Effector memory CD8-positive, alpha-beta T cell (primary cell): Measurements from ENCODE around the gene OVOL2.
A peak's percentile ranks its signal among the peaks of the same experiment; 100 is the strongest.

Experiments
- ATAC-seq: fragments of 150-1000 bp; cut with Tn5 transposase; replicated peaks from 2 replicates; pipeline ENCODE4 v1.10.0; 2021; ENCODE audit warnings: mild to moderate bottlenecking, moderate library complexity
- DNase-seq, 3 experiments: peaks; one replicate each; pipeline ENCODE4 v3.0.0; 2021
- H3K27ac Mint-ChIP-seq, 2 donors: one replicate each; pipeline ENCODE4 v1.8.0; 2022; ENCODE audit warnings: mild to moderate bottlenecking in 2 of 2, mixed read lengths in 2 of 2, moderate library complexity in 2 of 2
- H3K27me3 Mint-ChIP-seq, 2 donors: one replicate each; pipeline ENCODE4 v1.8.0; 2022; ENCODE audit warnings: mixed read lengths in 2 of 2
- H3K36me3 Mint-ChIP-seq: one replicate; pipeline ENCODE4 v1.8.0; 2022; ENCODE audit warnings: mild to moderate bottlenecking, moderate library complexity, mixed read lengths; ENCODE audit not compliant: insufficient read depth
- H3K4me1 Mint-ChIP-seq, 2 donors: one replicate each; pipeline ENCODE4 v1.8.0; 2022; ENCODE audit warnings: low read depth in 2 of 2, mixed read lengths in 2 of 2
- H3K4me3 Mint-ChIP-seq, 2 donors: one replicate each; pipeline ENCODE4 v1.8.0; 2022; ENCODE audit warnings: mild to moderate bottlenecking in 2 of 2, mixed read lengths in 2 of 2, moderate library complexity in 2 of 2
- H3K9me3 Mint-ChIP-seq, 2 donors: one replicate each; pipeline ENCODE4 v1.8.0; 2022; ENCODE audit warnings: mixed read lengths in 2 of 2

Gene OVOL2

DNA sequence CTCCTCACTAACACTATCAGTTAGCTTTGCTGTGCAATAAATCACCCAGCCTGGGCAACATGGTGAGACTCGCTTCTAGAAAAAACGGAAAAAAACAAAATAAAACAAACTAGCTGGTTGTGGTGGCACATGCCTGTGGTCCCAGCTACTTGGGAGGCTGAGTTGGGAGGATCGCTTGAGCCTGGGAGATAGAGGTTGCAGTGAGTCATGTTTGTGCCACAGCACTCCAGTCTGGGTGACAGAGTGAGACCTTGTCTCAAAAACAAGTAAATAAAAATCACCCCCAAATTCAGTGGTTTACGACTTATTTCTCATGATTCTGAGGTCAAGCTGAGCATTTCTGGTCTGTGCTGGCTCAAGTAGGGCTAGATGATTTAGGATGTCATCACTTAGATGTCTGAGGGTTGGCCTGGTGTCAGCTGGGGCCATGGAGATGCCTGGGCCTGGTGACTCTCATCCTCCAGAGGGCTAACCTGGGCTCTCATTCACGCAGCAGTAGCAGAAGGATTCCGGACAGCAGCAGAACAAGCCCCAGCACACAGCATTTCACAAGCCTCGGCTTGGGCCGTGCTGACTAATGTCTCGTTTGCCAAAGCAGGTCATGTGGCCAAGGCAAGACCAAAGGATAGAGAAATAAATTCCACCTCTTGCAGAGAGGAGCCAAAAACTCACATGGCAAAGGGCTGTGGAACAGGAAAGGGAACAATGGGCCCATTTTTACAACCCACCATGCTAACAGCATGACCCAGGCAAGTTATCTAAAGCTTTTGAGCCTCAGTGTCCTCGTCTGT, 56.4 kb downstream of the OVOL2 start:
- Mint-ChIP-seq H3K4me3 (no peak overlapping the region), H3K36me3 (no peaks in the 10 kb centered on the region), H3K27ac (no peak overlapping the region), H3K4me1 (peaks cover 0 to 1% of the 10 kb centered on the region in 2 donors), H3K9me3 (no peaks in the 10 kb centered on the region), H3K27me3 (no peaks in the 10 kb centered on the region)
- no peak for ATAC-seq
- DNase-seq, result no peak

DNA sequence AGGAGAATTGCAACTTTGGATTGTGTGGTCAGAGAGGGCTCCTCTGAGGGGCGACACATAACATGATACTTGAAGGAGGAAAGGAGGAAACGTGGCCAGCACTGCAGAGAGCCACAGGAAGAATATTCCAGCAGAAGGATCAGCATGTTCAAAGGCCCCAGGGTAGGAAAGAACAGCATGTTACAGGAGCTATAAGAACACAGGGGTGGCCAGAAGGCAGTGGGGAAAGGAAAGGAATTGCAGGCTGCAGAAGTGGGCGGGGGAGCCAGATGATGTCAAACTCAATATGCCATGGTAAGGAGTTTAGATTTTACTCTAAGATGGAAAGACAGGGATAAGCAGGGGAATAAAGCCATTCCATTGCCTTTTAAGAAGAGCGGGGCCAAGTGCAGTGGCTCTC, 58.1 kb downstream of the OVOL2 start:
- Mint-ChIP-seq H3K27ac (no peak overlapping the region), H3K4me3 (no peak overlapping the region), H3K4me1 (peaks cover 5 to 6% of the 10 kb centered on the region in 2 donors), H3K9me3 (no peaks in the 10 kb centered on the region), H3K27me3 (no peaks in the 10 kb centered on the region), H3K36me3 (no peaks in the 10 kb centered on the region)
- DNase-seq (no peak), ATAC-seq (no peak)

DNA sequence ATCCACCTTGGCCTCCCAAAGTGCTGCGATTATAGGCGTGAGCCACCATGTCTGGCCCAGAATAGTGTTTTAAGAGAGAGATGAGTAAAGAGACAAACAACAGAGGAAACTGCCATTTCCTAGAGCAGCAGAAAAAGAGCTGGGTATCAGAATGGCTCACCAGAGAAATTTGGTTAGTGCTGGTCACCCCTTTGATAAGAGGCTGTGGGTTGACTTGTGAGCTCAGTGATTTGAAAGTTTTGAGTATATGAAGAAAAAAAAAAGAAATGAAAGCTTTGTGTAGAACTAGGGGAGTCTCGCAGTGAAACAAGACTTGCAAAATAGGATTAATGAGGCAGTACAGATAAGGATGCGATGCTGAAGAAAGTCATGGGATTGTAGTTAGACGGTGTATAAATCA, 59.3 kb downstream of the OVOL2 start:
- DNase-seq, result no peak
- no peak for ATAC-seq
- H3K27me3 Mint-ChIP-seq, result no peaks in the 10 kb centered on the region
- H3K27ac Mint-ChIP-seq, result peak overlapping the region in 1 of 2 donors; percentile 29
- no peaks in the 10 kb centered on the region for H3K36me3 Mint-ChIP-seq
- H3K4me3 Mint-ChIP-seq, result no peak overlapping the region
- H3K4me1 Mint-ChIP-seq, result peaks cover 5 to 6% of the 10 kb centered on the region in 2 donors
- no peaks in the 10 kb centered on the region for H3K9me3 Mint-ChIP-seq

DNA sequence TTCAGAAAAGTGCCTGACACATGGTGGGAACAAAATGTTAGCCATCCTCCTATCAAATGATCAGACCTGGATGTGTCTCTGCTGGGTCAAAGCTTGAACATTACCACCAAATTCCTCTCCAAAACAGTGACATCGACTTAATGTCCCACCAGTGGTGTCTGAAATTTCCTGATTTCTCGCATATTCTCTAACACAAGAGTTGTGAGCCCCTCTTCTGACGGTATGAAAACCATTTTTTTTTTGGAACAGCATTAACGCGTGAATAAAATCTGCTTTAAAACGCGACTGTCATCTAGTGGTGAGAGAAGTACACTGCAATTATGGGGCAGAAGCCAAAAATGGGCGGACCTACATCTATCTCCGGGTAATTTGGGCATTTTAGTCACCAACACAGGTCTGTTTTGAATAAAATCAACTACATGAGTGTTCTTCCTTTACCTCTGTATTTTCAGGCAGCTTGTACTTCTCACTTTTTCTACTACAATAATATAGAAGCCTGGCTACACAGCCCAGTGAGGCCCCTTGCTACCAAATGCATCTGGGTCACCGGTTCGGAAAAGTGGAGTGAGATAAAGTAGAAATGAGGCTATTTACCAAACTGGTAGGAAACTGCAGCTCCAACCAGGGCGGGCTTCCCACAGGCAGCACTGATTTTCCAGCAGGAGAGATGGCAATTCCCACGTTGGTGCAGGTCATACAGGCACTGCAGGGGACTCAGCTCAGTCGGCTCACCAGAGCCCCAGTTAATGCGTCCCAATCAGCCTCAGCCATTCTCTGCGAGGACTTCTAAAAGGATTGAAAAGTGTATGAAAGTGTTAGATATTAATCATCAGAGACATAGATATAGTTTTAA, 61.5 kb downstream of the OVOL2 start:
- H3K27ac Mint-ChIP-seq, result no peak overlapping the region
- H3K4me3 Mint-ChIP-seq, result no peak overlapping the region

DNA sequence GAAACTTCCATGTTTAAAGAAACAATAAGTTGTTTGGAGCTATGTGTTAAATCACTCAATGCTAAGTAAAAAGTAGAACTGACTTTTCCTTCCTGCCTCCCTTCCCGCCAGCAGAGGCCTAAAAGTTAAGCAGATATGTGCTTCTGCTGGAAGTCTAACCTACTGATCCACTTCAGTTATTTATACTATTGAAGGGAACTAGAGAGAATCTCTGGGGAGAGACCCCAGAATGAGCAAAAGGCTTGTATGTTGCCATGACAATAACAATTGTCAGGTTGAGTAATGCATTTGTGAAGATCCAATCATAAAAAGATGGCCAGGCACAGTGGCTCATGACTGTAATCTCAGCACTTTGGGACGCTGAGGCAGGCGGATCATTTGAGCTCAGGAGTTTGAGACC, 64.2 kb downstream of the OVOL2 start:
- H3K4me3 Mint-ChIP-seq, result no peak overlapping the region
- no peaks in the 10 kb centered on the region for H3K27me3 Mint-ChIP-seq
- H3K36me3 Mint-ChIP-seq, result peaks cover 9% of the 10 kb centered on the region
- H3K9me3 Mint-ChIP-seq, result no peaks in the 10 kb centered on the region
- DNase-seq, result no peak
- H3K4me1 Mint-ChIP-seq, result peaks cover 5 to 6% of the 10 kb centered on the region in 2 donors
- H3K27ac Mint-ChIP-seq, result peak overlapping the region in 1 of 2 donors; percentile 36
- ATAC-seq, result no peak

More for the DNA sequence above, 61.5 kb downstream of the OVOL2 start:
- H3K36me3 Mint-ChIP-seq, result no peaks in the 10 kb centered on the region
- no peaks in the 10 kb centered on the region for H3K27me3 Mint-ChIP-seq
- DNase-seq (peak; percentile 48 to 63 (median 56)), ATAC-seq (peak; percentile 92)
- H3K4me1 Mint-ChIP-seq, result peaks cover 5 to 6% of the 10 kb centered on the region in 2 donors
- no peaks in the 10 kb centered on the region for H3K9me3 Mint-ChIP-seq

DNA sequence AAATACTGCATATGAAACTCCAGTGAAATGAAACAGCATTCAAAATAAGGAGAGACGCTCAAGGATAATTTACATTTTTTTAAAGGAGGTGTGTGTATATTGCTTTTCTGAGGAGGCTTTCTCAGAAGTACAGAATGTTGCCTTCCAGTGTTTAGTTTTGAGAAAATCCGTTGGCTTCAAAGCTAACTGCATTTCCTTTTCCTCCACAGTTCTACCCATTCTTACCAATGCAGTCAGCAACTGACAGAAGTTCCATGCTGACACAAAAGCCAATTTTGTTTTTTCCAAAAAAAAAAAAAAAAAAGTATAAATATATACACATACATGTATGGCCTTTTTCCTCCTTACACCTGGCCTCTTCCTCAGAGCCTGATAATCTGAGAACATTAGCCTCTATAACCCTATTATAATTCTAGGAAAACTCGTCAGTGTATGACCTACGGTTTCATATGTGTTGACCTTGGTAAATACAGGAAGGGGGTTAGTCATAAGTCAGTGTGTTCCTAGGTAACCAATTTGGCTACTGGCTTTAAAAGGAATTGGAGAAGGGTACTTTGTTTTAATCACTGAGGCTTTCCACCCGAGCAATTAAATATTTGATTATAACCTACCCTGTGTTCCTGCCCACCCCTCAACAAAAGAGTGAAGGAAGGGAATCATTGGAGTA, 64.7 kb downstream of the OVOL2 start:
- Mint-ChIP-seq H3K27me3 (no peaks in the 10 kb centered on the region), H3K27ac (peak overlapping the region in 1 of 2 donors; percentile 36), H3K36me3 (peaks cover 15% of the 10 kb centered on the region), H3K4me3 (no peak overlapping the region), H3K4me1 (peaks cover 5 to 6% of the 10 kb centered on the region in 2 donors), H3K9me3 (no peaks in the 10 kb centered on the region)
- DNase-seq, result no peak
- no peak for ATAC-seq

DNA sequence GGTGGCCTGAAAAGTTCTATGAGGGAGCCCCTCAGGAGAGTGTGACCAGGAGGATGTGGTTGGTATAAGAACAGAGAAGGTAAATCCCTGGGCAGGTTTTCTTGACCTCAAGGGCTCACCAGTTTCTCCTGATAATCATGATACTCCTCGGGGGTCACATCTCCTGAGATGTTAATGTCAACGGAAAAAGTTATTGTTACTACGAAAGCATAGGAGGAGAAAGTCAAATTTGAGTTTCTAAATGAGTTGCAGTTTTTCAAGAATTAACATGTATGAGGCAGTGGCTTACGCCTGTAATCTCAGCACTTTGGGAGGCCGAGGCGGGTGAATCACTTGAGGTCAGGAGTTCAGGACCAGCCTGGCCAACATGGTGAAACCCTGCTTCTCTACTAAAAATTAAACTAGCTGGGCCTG, 65.5 kb downstream of the OVOL2 start:
- no peaks in the 10 kb centered on the region for H3K27me3 Mint-ChIP-seq
- H3K9me3 Mint-ChIP-seq, result no peaks in the 10 kb centered on the region
- peak overlapping the region; percentile 35 to 36 for H3K27ac Mint-ChIP-seq
- H3K36me3 Mint-ChIP-seq, result peaks cover 19% of the 10 kb centered on the region
- H3K4me1 Mint-ChIP-seq, result peaks cover 5 to 6% of the 10 kb centered on the region in 2 donors
- ATAC-seq (no peak), DNase-seq (no peak)
- no peak overlapping the region for H3K4me3 Mint-ChIP-seq

DNA sequence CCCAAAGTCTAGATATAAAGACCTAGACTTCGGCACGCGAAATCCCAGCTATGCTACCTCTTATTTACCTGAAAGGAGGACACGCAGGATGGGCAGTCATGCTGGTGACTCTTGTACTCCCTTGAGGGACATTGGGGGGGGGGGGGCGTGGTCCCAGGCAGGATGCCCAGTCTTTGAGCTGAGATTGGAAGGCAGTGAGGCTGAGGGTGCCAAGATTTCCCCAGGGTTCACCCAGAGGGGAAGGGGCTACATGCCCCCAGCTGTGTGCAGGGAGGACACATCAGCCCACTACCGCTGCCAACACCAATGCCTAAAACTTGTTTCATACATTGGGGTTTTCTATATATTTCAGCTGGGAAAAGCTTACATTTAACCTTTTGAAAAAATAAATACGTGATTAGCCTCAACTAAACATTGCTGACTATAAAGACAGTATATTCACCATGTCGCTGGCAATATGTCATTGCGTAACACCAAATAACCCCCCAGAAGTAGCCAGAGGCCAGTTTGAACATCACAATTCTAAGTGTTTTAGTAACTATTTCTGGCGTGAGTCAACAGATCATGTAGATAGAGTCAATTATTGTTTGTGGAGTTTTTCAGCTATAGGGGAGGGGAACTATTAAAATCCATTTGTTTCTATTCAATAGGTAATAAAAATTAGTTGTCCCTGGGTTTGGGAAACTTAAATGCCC, 67.3 kb downstream of the OVOL2 start:
- Mint-ChIP-seq H3K27me3 (no peaks in the 10 kb centered on the region), H3K36me3 (peaks cover 27% of the 10 kb centered on the region), H3K9me3 (no peaks in the 10 kb centered on the region), H3K4me3 (no peak overlapping the region), H3K4me1 (no peaks in the 10 kb centered on the region), H3K27ac (no peak overlapping the region)
- DNase-seq (no peak), ATAC-seq (no peak)

DNA sequence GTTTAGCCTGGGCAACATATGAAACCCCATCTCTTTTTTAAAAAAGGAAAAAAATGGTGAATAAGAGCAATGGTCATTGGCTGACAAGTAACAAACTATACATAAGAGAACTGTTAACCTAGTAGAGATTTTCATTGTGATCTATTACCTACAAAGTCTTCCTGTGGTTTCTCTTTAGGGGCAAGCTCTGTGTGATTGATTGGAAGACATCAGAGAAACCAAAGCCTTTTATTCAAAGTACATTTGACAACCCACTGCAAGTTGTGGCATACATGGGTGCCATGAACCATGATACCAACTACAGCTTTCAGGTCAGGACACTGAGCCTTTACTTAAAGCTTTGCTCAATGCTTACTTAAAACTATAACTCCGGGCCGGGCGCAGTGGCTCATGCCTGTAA, 69.7 kb downstream of the OVOL2 start:
- no peak for DNase-seq
- H3K27ac Mint-ChIP-seq, result peak overlapping the region; percentile 67 to 84
- H3K27me3 Mint-ChIP-seq, result no peaks in the 10 kb centered on the region
- H3K4me3 Mint-ChIP-seq, result no peak overlapping the region
- ATAC-seq, result no peak
- peaks cover 0 to 9% of the 10 kb centered on the region in 2 donors for H3K4me1 Mint-ChIP-seq
- no peaks in the 10 kb centered on the region for H3K9me3 Mint-ChIP-seq
- peaks cover 27% of the 10 kb centered on the region for H3K36me3 Mint-ChIP-seq

DNA sequence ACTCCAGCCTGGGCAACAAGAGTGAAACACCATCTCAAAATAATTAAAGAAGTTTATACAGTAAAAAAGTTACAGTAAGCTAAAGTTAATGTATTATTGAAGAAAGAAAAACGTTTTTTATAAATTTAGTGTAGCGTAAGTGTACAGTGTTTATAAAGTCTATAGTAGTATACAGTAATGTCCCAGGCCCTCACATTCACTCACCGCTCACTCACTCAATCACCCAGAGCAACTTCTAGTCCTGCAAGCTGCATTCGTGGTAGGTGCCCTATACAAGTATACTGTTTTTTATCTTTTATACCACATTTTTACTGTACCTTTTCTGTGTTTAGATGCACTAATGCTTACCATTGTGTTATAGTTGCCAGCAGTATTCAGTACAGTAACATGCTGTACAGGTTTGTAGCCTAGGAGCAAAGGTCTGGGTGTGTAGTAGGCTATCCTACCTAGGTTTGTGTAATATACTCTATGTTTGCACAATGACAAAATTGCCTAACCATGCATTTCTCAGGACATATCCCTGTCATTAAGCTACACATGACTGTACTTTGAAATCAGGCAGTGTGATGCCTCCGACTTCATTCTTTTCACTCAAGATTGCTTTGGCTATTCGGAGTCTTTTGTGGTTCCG, 72.2 kb downstream of the OVOL2 start:
- no peaks in the 10 kb centered on the region for H3K9me3 Mint-ChIP-seq
- no peaks in the 10 kb centered on the region for H3K27me3 Mint-ChIP-seq
- no peak for ATAC-seq
- H3K27ac Mint-ChIP-seq, result no peak overlapping the region
- H3K36me3 Mint-ChIP-seq, result peaks cover 35% of the 10 kb centered on the region
- no peak overlapping the region for H3K4me3 Mint-ChIP-seq
- H3K4me1 Mint-ChIP-seq, result peaks cover 1 to 12% of the 10 kb centered on the region in 2 donors
- DNase-seq, result no peak

DNA sequence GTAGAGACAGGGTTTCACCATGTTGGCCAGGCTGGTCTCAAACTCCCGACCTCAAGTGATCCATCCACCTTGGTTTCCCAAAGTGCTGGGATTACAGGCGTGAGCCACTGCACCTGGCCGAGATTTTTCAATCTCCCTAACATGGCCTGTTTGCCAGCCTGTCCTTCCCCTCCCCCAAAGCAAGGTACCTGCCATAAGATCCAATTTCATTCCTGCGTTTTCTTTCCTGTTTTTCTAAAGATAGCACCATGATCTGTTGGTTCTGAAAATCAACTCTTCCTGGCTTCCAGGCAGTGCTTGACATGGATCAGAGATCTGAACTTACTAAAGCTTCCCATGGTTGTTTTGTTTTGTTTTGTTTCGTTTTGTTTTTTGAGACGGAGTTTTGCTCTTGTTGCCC, 81.4 kb downstream of the OVOL2 start:
- Mint-ChIP-seq H3K27ac (peak overlapping the region; percentile 30 to 75), H3K9me3 (no peaks in the 10 kb centered on the region), H3K4me1 (peaks cover 17 to 31% of the 10 kb centered on the region in 2 donors), H3K4me3 (no peak overlapping the region), H3K27me3 (no peaks in the 10 kb centered on the region), H3K36me3 (peaks cover 21% of the 10 kb centered on the region)
- ATAC-seq (no peak), DNase-seq (no peak)
